GM12878 (cell line): ENCODE results near the gene GRHL1. TPM values are rescaled to one million over a fixed set of nuclear protein-coding genes. Genes with fewer than 3 reads are reported as not detected.

Experiments used
- ATAC-seq: fragments of 200-7000 bp; cut with Tn5 transposase; 3 replicates; pipeline ENCODE4 v1.9.1; 2020; ENCODE audit warnings: mild to moderate bottlenecking, moderate library complexity
- BruUV-seq: library from RNA; stranded (reverse); fragments of 400-500 nt; replicated peaks from 2 replicates; lab custom pipeline; 2021; lab: Mats Ljungman, UMichigan
- CTCF ChIA-PET: fragments of 300-600 bp; sonication (Branson Sonifier 250); formaldehyde crosslinking; extraction: SDS; loops from one replicate; lab custom pipeline; 2021; ENCODE audit warnings: inconsistent platforms; lab: Yijun Ruan, JAX
- POLR2A ChIA-PET: fragments of 350-600 bp; formaldehyde crosslinking; extraction: SDS; loops from one replicate; lab custom pipeline; 2021; ENCODE audit warnings: inconsistent platforms; lab: Charles Lee
- RAD21 ChIA-PET: fragments of 300-600 bp; sonication (Branson Sonifier 250); formaldehyde crosslinking; loops from one replicate; lab custom pipeline; 2023; ENCODE audit warnings: antibody characterized with exemption; ENCODE audit not compliant: unreplicated experiment; lab: Charles Lee
- SMC1A ChIA-PET: fragments of 300-600 bp; sonication (Branson Sonifier 250); formaldehyde crosslinking; loops from one replicate; lab custom pipeline; 2023; ENCODE audit not compliant: unreplicated experiment, uncharacterized antibody; lab: Charles Lee
- DNase-seq: peaks from one replicate; pipeline ENCODE4 v3.0.0-alpha.2; 2011; ENCODE audit warnings: low read depth, low spot score
- FAIRE-seq: peaks from 3 replicates; lab custom pipeline; 2011; peaks lifted over from hg19 to GRCh38; lab: Jason Lieb, UNC
- H2AFZ ChIP-seq: 2 replicates; pipeline ENCODE4 v1.6.0; 2011; ENCODE audit warnings: low read depth, low read length, control low read depth; ENCODE audit not compliant: control insufficient read depth
- H3K27ac ChIP-seq: 2 replicates; pipeline ENCODE4 v1.5.1; 2011; ENCODE audit warnings: control low read depth; ENCODE audit not compliant: control insufficient read depth, insufficient read depth
- H3K27me3 ChIP-seq, 2 experiments: replicated peaks in 1 of 2; 2 replicates each; pipeline versions ENCODE4 v1.6.0 to v1.6.1; 2011; ENCODE audit warnings: low read length in 1 of 2; ENCODE audit not compliant: control insufficient read depth in 2 of 2, insufficient read depth in 2 of 2
- H3K36me3 ChIP-seq, 2 experiments: 2 replicates each; pipeline ENCODE4 v1.5.1; 2011; ENCODE audit warnings: low read length in 1 of 2; ENCODE audit not compliant: control insufficient read depth in 2 of 2, insufficient read depth in 2 of 2
- H3K4me1 ChIP-seq: 2 replicates; pipeline ENCODE4 v1.6.1; 2011; ENCODE audit warnings: mild to moderate bottlenecking, low read length, moderate library complexity, mixed read lengths; ENCODE audit not compliant: control insufficient read depth, insufficient read depth
- H3K4me2 ChIP-seq: 2 replicates; pipeline ENCODE4 v1.6.0; 2011; ENCODE audit warnings: control low read depth; ENCODE audit not compliant: control insufficient read depth, insufficient read depth
- H3K4me3 ChIP-seq: fragments of 200-600 bp; sonication (generic); 2 replicates; pipeline ENCODE4 v1.5.1; 2016
- H3K79me2 ChIP-seq: 2 replicates; pipeline ENCODE4 v1.6.0; 2011; ENCODE audit warnings: low read length; ENCODE audit not compliant: control insufficient read depth, insufficient read depth
- H3K9ac ChIP-seq: 2 replicates; pipeline ENCODE4 v1.8.0; 2011; ENCODE audit warnings: low read length, control low read depth, mixed read lengths; ENCODE audit not compliant: control insufficient read depth, insufficient read depth
- H3K9me3 ChIP-seq: replicated peaks from 3 replicates; pipeline ENCODE4 v1.5.1; 2011; ENCODE audit warnings: mild to moderate bottlenecking, low read length; ENCODE audit not compliant: control insufficient read depth, insufficient read depth
- H4K20me1 ChIP-seq: 2 replicates; pipeline ENCODE4 v1.6.0; 2011; ENCODE audit not compliant: control insufficient read depth, insufficient read depth
- BCLAF1 ChIP-seq: fragments of 450-650 bp; IDR thresholded peaks from 2 replicates; pipeline ENCODE4 v1.6.1; 2017; ENCODE audit warnings: antibody characterized with exemption, mild to moderate bottlenecking, moderate library complexity
- EGR1 ChIP-seq, 2 experiments: IDR thresholded peaks; 1 replicate in 1 of 2; 2 replicates in 1 of 2; pipeline ENCODE4 v1.6.1; 2011 to 2012; ENCODE audit warnings: low read depth in 2 of 2, low read length in 2 of 2, borderline replicate concordance in 1 of 2, mild to moderate bottlenecking in 1 of 2, moderate library complexity in 1 of 2
- EP300 ChIP-seq, 2 experiments: fragments of 150-350 bp in 1 of 2; IDR thresholded peaks; 2 replicates each; pipeline ENCODE4 v1.6.1; 2011 to 2012; ENCODE audit warnings: low read depth in 2 of 2, low read length in 2 of 2, borderline replicate concordance in 1 of 2, improper control_type of control experiment in 1 of 2, inconsistent platforms in 1 of 2; ENCODE audit not compliant: control insufficient read depth in 1 of 2
- IRF4 ChIP-seq: IDR thresholded peaks from 2 replicates; pipeline ENCODE4 v1.6.1; 2011; ENCODE audit warnings: low read depth, low read length
- NFYA ChIP-seq: IDR thresholded peaks from 2 replicates; pipeline ENCODE4 v1.6.1; 2011; ENCODE audit warnings: low read depth, mild to moderate bottlenecking, low read length, improper control_type of control experiment, borderline replicate concordance
- NR2C1 ChIP-seq: fragments of 450-650 bp; IDR thresholded peaks from 2 replicates; pipeline ENCODE4 v1.6.1; 2017; ENCODE audit warnings: antibody characterized with exemption, mild to moderate bottlenecking, moderate library complexity
- SMARCA5 ChIP-seq: fragments of 450-650 bp; IDR thresholded peaks from 2 replicates; pipeline ENCODE4 v1.6.1; 2017; ENCODE audit warnings: mild to moderate bottlenecking
- TAF1 ChIP-seq: IDR thresholded peaks from 2 replicates; pipeline ENCODE4 v1.6.1; 2011; ENCODE audit warnings: mild to moderate bottlenecking, low read depth, low read length, borderline replicate concordance
- TCF12 ChIP-seq: IDR thresholded peaks from 2 replicates; pipeline ENCODE4 v1.6.1; 2011; ENCODE audit warnings: low read depth, mild to moderate bottlenecking, low read length
- TCF3 ChIP-seq: IDR thresholded peaks from 2 replicates; pipeline ENCODE4 v1.6.1; 2012; ENCODE audit warnings: low read depth, mild to moderate bottlenecking, low read length, borderline replicate concordance; ENCODE audit not compliant: insufficient read depth
- ZNF384 ChIP-seq: IDR thresholded peaks from 2 replicates; pipeline ENCODE4 v1.6.1; 2012; ENCODE audit warnings: low read depth, mild to moderate bottlenecking, low read length, improper control_type of control experiment, borderline replicate concordance
- ZNF592 ChIP-seq: fragments of 450-650 bp; IDR thresholded peaks from 2 replicates; pipeline ENCODE4 v1.6.1; 2017; ENCODE audit warnings: mild to moderate bottlenecking, moderate library complexity
- WGBS: methylation state at CpG from one replicate; pipeline ENCODE4 v1.1.6; 2016; ENCODE audit warnings: low lambda C conversion rate; ENCODE audit not compliant: insufficient replicate concordance, insufficient coverage; ENCODE audit errors: missing lambda C conversion rate; 5-methylcytosine and 5-hydroxymethylcytosine counted together
- in situ Hi-C: fragments of 300-500 bp; cut with MboI; formaldehyde crosslinking; loops from 9 replicates; pipeline ENCODE4 v1.14.3; 2018; ENCODE audit warnings: mixed read lengths
- intact Hi-C: fragments of 100-400 bp; cut with micrococcal nuclease; formaldehyde crosslinking; loops from one replicate; pipeline ENCODE4 v1.14.2; 2022; ENCODE audit not compliant: unreplicated experiment
- polyA plus RNA-seq, 11 experiments: library from polyadenylated mRNA; depleted of rRNA in 4 of 11; unstranded in 6 of 11; stranded (reverse) in 5 of 11; fragments of >200 nt; fragmentation: Nextera tagmentation in 4 of 11; fragmentation: Illumina TruSeq in 1 of 11; extraction: Ambion mirVana in 4 of 11; extraction: Trizol in 1 of 11; gene quantifications; 1 replicate in 1 of 11; 2 replicates in 10 of 11; pipeline versions ENCODE4 v1.2.1 to v1.2.3, GENCODE V29; 2011 to 2016; ENCODE audit warnings: inconsistent platforms in 2 of 11, missing spikeins in 2 of 11, low read depth in 1 of 11
- total RNA-seq, 4 experiments: library from RNA; depleted of rRNA in 3 of 4; stranded (reverse); fragments of >200 nt in 3 of 4; fragmentation: Illumina TruSeq in 1 of 4; extraction: Trizol in 1 of 4; gene quantifications; 2 replicates each; pipeline versions ENCODE4 v1.2.1 to v1.2.3, GENCODE V29; 2013 to 2021
- TF ChIP-seq, protein P1 (sequence below): fragments of 450-650 bp; IDR thresholded peaks from 2 replicates; pipeline ENCODE4 v1.6.1; 2017; ENCODE audit warnings: mild to moderate bottlenecking, moderate library complexity

Gene GRHL1
- total and polyA plus RNA-seq, 10 of the 15 experiments (the other 5 are each of a cell fraction or from before 2014, with no cell fraction given) = 0.09 to 0.81 (median 0.28) TPM; not detected in 1

- no TSS peak for BruUV-seq
- Histone ChIP-seq H3K79me2 (no peaks in the 10 kb centered on the region), H4K20me1 (no peaks in the 10 kb centered on the region), H3K4me2 (no peak overlapping the region), H2AFZ (no peak overlapping the region), H3K36me3 (no peaks in the 10 kb centered on the region), H3K27me3 (0 out of 4 replicates have a peak, but pooled peaks cover 0 to 5% of the 10 kb centered on the region in 2 experiments), H3K4me3 (no peak overlapping the region), H3K4me1 (peaks cover 5% of the 10 kb centered on the region; the same call in 1 of the 2 replicates), H3K9me3 (no peaks in the 10 kb centered on the region), H3K27ac (no peak overlapping the region), H3K9ac (no peak overlapping the region)
- POLR2A ChIA-PET = no interaction called here
- no peak for ATAC-seq
- WGBS = 83% methylated on average over 7 of the region's 7 CpGs
- RAD21 ChIA-PET = no interaction called here
- in situ Hi-C loops (no loop called here), intact Hi-C loops (no loop called here)
- CTCF ChIA-PET = interaction anchor here (1.6 kb wide), 1 partner anchor 15 kb away, joined by 4 read pairs; no protein-coding TSS in a partner anchor
- SMC1A ChIA-PET = no interaction called here
- no peak for FAIRE-seq
- DNase-seq = no peak
- no peak for TF ChIP-seq TCF12
- no peak for TF ChIP-seq TCF3
- no peak for TF ChIP-seq NR2C1
- TF ChIP-seq EP300 (IDR thresholded peaks at IDR 0.05; ENCODE audit: borderline replicate concordance in 1 of 2, control insufficient read depth in 1 of 2, low read depth in 2 of 2, low read length in 2 of 2) = no peak
- no peak for TF ChIP-seq EGR1 (IDR thresholded peaks at IDR 0.05; ENCODE audit: borderline replicate concordance in 1 of 2, low read depth in 2 of 2, low read length in 2 of 2)
- no peak for TF ChIP-seq IRF4
- no peak for TF ChIP-seq SMARCA5
- no peak for TF ChIP-seq TAF1
- TF ChIP-seq, protein P1, sequence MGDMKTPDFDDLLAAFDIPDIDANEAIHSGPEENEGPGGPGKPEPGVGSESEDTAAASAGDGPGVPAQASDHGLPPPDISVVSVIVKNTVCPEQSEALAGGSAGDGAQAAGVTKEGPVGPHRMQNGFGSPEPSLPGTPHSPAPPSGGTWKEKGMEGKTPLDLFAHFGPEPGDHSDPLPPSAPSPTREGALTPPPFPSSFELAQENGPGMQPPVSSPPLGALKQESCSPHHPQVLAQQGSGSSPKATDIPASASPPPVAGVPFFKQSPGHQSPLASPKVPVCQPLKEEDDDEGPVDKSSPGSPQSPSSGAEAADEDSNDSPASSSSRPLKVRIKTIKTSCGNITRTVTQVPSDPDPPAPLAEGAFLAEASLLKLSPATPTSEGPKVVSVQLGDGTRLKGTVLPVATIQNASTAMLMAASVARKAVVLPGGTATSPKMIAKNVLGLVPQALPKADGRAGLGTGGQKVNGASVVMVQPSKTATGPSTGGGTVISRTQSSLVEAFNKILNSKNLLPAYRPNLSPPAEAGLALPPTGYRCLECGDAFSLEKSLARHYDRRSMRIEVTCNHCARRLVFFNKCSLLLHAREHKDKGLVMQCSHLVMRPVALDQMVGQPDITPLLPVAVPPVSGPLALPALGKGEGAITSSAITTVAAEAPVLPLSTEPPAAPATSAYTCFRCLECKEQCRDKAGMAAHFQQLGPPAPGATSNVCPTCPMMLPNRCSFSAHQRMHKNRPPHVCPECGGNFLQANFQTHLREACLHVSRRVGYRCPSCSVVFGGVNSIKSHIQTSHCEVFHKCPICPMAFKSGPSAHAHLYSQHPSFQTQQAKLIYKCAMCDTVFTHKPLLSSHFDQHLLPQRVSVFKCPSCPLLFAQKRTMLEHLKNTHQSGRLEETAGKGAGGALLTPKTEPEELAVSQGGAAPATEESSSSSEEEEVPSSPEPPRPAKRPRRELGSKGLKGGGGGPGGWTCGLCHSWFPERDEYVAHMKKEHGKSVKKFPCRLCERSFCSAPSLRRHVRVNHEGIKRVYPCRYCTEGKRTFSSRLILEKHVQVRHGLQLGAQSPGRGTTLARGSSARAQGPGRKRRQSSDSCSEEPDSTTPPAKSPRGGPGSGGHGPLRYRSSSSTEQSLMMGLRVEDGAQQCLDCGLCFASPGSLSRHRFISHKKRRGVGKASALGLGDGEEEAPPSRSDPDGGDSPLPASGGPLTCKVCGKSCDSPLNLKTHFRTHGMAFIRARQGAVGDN = no peak
- no peak for TF ChIP-seq ZNF384
- TF ChIP-seq ZNF592 = no peak
- no peak for TF ChIP-seq NFYA
- no peak for TF ChIP-seq BCLAF1
Measured at GRCh38 chr2:9946076-9946475, 5.4 kb upstream of the GRHL1 start.
